ENCODE results near the gene PXDC1. TPM values are rescaled to one million over a fixed set of nuclear protein-coding genes. Genes with fewer than 3 reads are reported as not detected.

Gene PXDC1
- total and polyA plus RNA-seq, 5 donors, result 18.9 to 43.9 (median 23.7) TPM

- Histone ChIP-seq H3K27me3 (ENCODE audit: control insufficient read depth, insufficient read depth) (no peaks in the 10 kb centered on the region), H3K4me1 (ENCODE audit: control insufficient read depth, insufficient read depth, low read length) (no peaks in the 10 kb centered on the region), H3K27ac (ENCODE audit: low read length) (no peak overlapping the region), H3K4me3 (ENCODE audit: low read length) (no peak overlapping the region), H3K9me3 (ENCODE audit: control insufficient read depth, low read length) (no peaks in the 10 kb centered on the region)
- WGBS, result 46% methylated on average over 2 of the region's 2 CpGs
- DNase-seq, result no peak
- intact Hi-C loops (cut with DNase I), result no loop called here
- ATAC-seq, result no peak
These were observed 44.5 kb downstream of the PXDC1 start for GRCh38 chr6:3707024-3707423.

DNA sequence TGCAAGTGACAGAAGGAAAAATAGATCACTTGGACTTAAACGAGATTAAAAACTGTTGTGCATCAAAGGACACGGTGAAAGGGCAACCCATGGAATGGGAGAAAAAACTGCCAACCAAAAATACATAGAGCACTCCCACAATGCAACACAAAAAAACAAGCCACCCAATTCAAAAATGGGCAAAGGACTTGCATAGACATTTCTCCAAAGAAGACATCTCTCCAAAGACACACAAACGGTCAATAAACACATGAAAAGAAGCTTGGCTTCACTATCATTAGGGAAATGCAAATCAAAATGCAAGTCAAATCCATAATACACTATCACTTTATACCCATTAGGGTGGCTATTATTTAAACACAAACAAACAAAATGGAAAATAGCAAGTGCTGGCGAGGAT, 45.0 kb downstream of the PXDC1 start:
- Histone ChIP-seq H3K4me3 (ENCODE audit: low read length) (no peak overlapping the region), H3K9me3 (ENCODE audit: control insufficient read depth, low read length) (no peaks in the 10 kb centered on the region), H3K27me3 (ENCODE audit: control insufficient read depth, insufficient read depth) (no peaks in the 10 kb centered on the region), H3K27ac (ENCODE audit: low read length) (no peak overlapping the region), H3K4me1 (ENCODE audit: control insufficient read depth, insufficient read depth, low read length) (no peaks in the 10 kb centered on the region)
- no peak for DNase-seq
- ATAC-seq, result no peak
- intact Hi-C loops (cut with DNase I), result no loop called here
- WGBS, result 89% methylated on average over 4 of the region's 4 CpGs

DNA sequence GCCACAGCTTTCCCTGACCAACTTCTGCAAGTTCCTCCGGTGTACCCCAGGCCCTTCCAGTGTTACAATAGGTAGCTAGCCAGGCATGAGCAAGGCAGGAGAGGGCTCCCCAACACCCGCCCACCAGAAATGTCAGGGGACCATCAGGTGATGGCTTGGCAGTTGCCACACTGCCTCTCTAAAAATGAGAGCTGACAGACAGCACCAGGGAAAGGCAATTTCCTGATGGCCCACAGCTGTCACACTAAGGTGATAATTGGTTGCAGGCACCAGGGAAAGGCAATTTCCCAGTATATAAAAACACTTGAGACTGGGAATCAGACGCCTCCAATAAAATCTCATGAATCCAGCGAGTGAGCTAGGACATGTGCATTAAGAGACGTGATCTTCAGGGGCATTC, 49.9 kb downstream of the PXDC1 start:
- WGBS, result 83% methylated on average over 5 of the region's 5 CpGs
- intact Hi-C loops (cut with DNase I), result no loop called here
- no peaks in the 10 kb centered on the region for H3K9me3 ChIP-seq (ENCODE audit: control insufficient read depth, low read length)

DNA sequence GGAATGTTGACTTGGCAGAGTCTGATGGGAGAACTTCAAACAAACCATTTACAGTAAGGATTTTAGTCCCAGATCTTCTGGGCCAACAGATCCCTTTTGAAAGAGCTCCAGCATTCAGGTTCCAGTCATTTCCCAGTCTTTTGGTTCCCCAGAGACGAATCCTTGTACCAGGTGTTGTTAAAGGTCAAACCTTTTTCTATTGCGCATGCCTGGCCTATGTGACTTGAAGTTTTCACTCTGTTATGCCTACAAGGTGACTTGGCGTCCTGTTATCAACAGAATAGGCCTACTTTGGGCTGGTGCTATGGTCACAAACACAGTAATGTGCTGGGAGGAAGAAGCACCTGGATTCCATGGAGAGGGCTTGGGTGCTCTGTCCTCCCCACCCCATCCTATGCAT, 52.3 kb downstream of the PXDC1 start:
- no peak for ATAC-seq
- H3K4me3 ChIP-seq (ENCODE audit: low read length), result no peak overlapping the region
- no peaks in the 10 kb centered on the region for H3K9me3 ChIP-seq (ENCODE audit: control insufficient read depth, low read length)
- no peaks in the 10 kb centered on the region for H3K4me1 ChIP-seq (ENCODE audit: control insufficient read depth, insufficient read depth, low read length)
- DNase-seq, result no peak
- 96% methylated on average over 3 of the region's 3 CpGs for WGBS
- no peaks in the 10 kb centered on the region for H3K27me3 ChIP-seq (ENCODE audit: control insufficient read depth, insufficient read depth)
- intact Hi-C loops (cut with DNase I), result no loop called here
- no peak overlapping the region for H3K27ac ChIP-seq (ENCODE audit: low read length)

More for the DNA sequence above, 49.9 kb downstream of the PXDC1 start:
- H3K27me3 ChIP-seq (ENCODE audit: control insufficient read depth, insufficient read depth), result no peaks in the 10 kb centered on the region
- H3K27ac ChIP-seq (ENCODE audit: low read length), result no peak overlapping the region
- no peak overlapping the region for H3K4me3 ChIP-seq (ENCODE audit: low read length)
- no peak for ATAC-seq
- no peak for DNase-seq
- no peaks in the 10 kb centered on the region for H3K4me1 ChIP-seq (ENCODE audit: control insufficient read depth, insufficient read depth, low read length)

GRCh38 chr6:3698021-3698420, 53.5 kb downstream of the PXDC1 start:
- DNase-seq, result no peak

GRCh38 chr6:3697609-3698008, 53.9 kb downstream of the PXDC1 start:
- H3K4me3 ChIP-seq (ENCODE audit: low read length), result no peak overlapping the region
- no peaks in the 10 kb centered on the region for H3K4me1 ChIP-seq (ENCODE audit: control insufficient read depth, insufficient read depth, low read length)
- no peaks in the 10 kb centered on the region for H3K9me3 ChIP-seq (ENCODE audit: control insufficient read depth, low read length)
- H3K27me3 ChIP-seq (ENCODE audit: control insufficient read depth, insufficient read depth), result no peaks in the 10 kb centered on the region
- WGBS, result 97% methylated on average over 1 of the region's 1 CpG
- H3K27ac ChIP-seq (ENCODE audit: low read length), result no peak overlapping the region
- DNase-seq, result peak in 1 of 3 donors; percentile 22
- ATAC-seq, result peak; percentile 52 to 73
- intact Hi-C loops (cut with DNase I), result no loop called here

More at GRCh38 chr6:3698021-3698420, 53.5 kb downstream of the PXDC1 start:
- Histone ChIP-seq H3K27ac (ENCODE audit: low read length) (no peak overlapping the region), H3K27me3 (ENCODE audit: control insufficient read depth, insufficient read depth) (no peaks in the 10 kb centered on the region), H3K4me3 (ENCODE audit: low read length) (no peak overlapping the region), H3K4me1 (ENCODE audit: control insufficient read depth, insufficient read depth, low read length) (no peaks in the 10 kb centered on the region), H3K9me3 (ENCODE audit: control insufficient read depth, low read length) (no peaks in the 10 kb centered on the region)
- intact Hi-C loops (cut with DNase I), result no loop called here
- no peak for ATAC-seq
- 82% methylated on average over 5 of the region's 5 CpGs for WGBS

DNA sequence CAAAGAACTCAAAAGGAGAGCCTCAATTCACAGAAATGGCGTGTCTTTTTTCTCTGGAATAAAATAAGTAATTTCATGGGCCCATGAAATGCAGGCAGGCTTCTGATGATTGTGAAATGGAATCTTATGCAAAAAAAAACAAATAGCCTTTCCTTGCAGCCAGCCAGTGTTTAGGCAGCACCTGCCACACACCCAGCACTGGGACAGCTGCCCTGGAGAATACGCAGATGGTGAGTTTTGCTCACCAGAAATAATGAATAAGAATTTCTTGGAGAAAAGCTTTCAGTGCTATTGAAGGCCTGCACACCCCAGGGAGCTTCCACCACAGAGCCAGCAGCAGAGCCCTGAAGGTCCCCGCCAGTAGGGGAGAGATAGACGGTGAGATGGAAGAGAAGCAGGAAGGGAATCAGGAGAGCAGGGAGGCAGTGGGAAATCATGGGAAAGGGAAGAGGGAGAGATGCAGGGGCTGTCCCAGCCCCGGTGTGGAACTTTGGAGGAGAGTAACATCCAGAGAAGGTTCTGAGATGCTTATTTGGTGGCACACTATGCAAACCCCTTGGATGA, 54.9 kb downstream of the PXDC1 start:
- no peaks in the 10 kb centered on the region for H3K9me3 ChIP-seq (ENCODE audit: control insufficient read depth, low read length)
- ATAC-seq, result no peak
- no peak overlapping the region for H3K27ac ChIP-seq (ENCODE audit: low read length)
- no peaks in the 10 kb centered on the region for H3K4me1 ChIP-seq (ENCODE audit: control insufficient read depth, insufficient read depth, low read length)
- H3K4me3 ChIP-seq (ENCODE audit: low read length), result no peak overlapping the region
- DNase-seq, result no peak
- 81% methylated on average over 5 of the region's 5 CpGs for whole genome bisulfite sequencing
- intact Hi-C loops (cut with DNase I), result no loop called here
- no peaks in the 10 kb centered on the region for H3K27me3 ChIP-seq (ENCODE audit: control insufficient read depth, insufficient read depth)

DNA sequence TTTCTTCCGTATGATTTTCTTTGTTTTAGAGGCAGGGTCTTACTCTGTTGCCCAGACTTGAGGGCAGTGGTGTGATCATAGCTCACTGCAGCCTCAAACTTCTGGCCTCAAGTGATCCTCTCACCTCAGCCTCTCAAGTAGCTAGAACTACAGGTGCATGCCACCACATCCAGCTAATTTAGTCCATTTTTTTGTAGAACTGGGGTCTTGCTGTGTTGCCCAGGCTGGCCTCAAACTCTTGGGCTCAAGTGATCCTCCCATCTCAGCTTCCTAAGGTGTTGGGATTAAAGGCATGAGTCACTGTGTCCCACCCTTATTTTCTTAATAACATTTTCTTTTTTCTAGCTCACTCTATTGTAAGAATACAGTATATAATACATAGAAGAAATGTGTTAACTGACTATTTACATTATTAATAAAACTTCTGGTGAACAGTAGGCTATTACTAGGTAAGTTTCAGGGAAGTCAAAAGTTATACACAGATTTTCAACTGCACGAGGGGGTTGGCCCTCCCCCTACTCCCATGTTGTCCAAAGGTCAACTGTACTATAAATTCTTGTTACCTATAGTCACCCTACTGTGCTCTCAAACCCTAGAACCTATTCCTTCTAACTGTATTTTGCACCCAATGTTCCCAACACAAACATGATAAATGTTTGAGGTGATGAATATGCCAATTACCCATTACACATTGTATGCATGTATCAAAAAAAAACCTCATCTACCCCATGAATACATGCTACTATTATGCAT, 56.3 kb downstream of the PXDC1 start:
- H3K4me3 ChIP-seq (ENCODE audit: low read length), result no peak overlapping the region
- no peaks in the 10 kb centered on the region for H3K27me3 ChIP-seq (ENCODE audit: control insufficient read depth, insufficient read depth)
- intact Hi-C loops (cut with DNase I), result no loop called here
- ATAC-seq (no peak), DNase-seq (no peak)
- H3K4me1 ChIP-seq (ENCODE audit: control insufficient read depth, insufficient read depth, low read length), result no peaks in the 10 kb centered on the region
- 80% methylated on average over 2 of the region's 2 CpGs for WGBS
- H3K9me3 ChIP-seq (ENCODE audit: control insufficient read depth, low read length), result no peaks in the 10 kb centered on the region
- H3K27ac ChIP-seq (ENCODE audit: low read length), result no peak overlapping the region

- WGBS, result 75% methylated on average over 2 of the region's 2 CpGs
These were observed 57.7 kb downstream of the PXDC1 start for GRCh38 chr6:3693831-3694230.

DNA sequence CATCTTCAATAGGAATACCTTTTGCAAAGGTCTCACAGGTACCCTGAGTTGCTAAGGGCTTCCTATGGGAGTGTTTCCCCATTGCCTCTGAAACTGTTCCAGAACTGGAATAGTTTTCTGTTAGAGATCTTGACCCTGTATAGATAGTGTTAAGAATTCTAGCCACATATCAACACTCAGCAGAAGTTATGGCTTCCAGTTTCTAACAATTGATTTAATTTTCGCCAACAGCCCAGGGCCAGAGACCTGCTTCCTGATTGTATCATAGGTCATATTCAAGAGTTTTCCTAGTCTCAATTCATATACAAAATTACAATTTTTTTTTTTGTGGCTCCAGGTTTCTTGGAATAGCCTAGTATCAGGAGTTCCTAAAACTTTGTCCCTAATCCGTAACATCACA, 61.0 kb downstream of the PXDC1 start:
- Histone ChIP-seq H3K27ac (ENCODE audit: low read length) (no peak overlapping the region), H3K9me3 (ENCODE audit: control insufficient read depth, low read length) (no peaks in the 10 kb centered on the region), H3K27me3 (ENCODE audit: control insufficient read depth, insufficient read depth) (no peaks in the 10 kb centered on the region), H3K4me3 (ENCODE audit: low read length) (no peak overlapping the region), H3K4me1 (ENCODE audit: control insufficient read depth, insufficient read depth, low read length) (no peaks in the 10 kb centered on the region)
- intact Hi-C loops (cut with DNase I), result no loop called here
- DNase-seq (no peak), ATAC-seq (no peak)
- WGBS, result 89% methylated on average over 2 of the region's 2 CpGs

More at GRCh38 chr6:3693831-3694230, 57.7 kb downstream of the PXDC1 start:
- no peaks in the 10 kb centered on the region for H3K9me3 ChIP-seq (ENCODE audit: control insufficient read depth, low read length)
- DNase-seq (no peak), ATAC-seq (no peak)
- no peaks in the 10 kb centered on the region for H3K27me3 ChIP-seq (ENCODE audit: control insufficient read depth, insufficient read depth)
- H3K4me1 ChIP-seq (ENCODE audit: control insufficient read depth, insufficient read depth, low read length), result no peaks in the 10 kb centered on the region
- H3K4me3 ChIP-seq (ENCODE audit: low read length), result no peak overlapping the region
- intact Hi-C loops (cut with DNase I), result no loop called here
- H3K27ac ChIP-seq (ENCODE audit: low read length), result no peak overlapping the region

- Histone ChIP-seq H3K27ac (ENCODE audit: low read length) (no peak overlapping the region), H3K4me1 (ENCODE audit: control insufficient read depth, insufficient read depth, low read length) (no peaks in the 10 kb centered on the region), H3K9me3 (ENCODE audit: control insufficient read depth, low read length) (no peaks in the 10 kb centered on the region), H3K4me3 (ENCODE audit: low read length) (no peak overlapping the region), H3K27me3 (ENCODE audit: control insufficient read depth, insufficient read depth) (no peaks in the 10 kb centered on the region)
- 76% methylated on average over 1 of the region's 1 CpG for WGBS
- DNase-seq, result no peak
- intact Hi-C loops (cut with DNase I), result no loop called here
- no peak for ATAC-seq
These were observed 63.7 kb downstream of the PXDC1 start for GRCh38 chr6:3687847-3688246.
